OCI-LY7 (cell line): Measurements from ENCODE around the gene SYT2. TPM values are rescaled to one million over a fixed set of nuclear protein-coding genes. Genes with fewer than 3 reads are reported as not detected.

ENCODE experiments used
- BruUV-seq: library from RNA; stranded (reverse); fragments of 400-500 nt; replicated peaks from 2 replicates; lab custom pipeline; 2021; lab: Mats Ljungman, UMichigan
- CTCF ChIA-PET: fragments of 300-600 bp; sonication (Branson Sonifier 250); formaldehyde crosslinking; loops from one replicate; lab custom pipeline; 2022; ENCODE audit warnings: antibody characterized with exemption; ENCODE audit not compliant: unreplicated experiment; lab: Charles Lee
- POLR2A ChIA-PET: fragments of 300-600 bp; sonication (Branson Sonifier 250); formaldehyde crosslinking; loops from one replicate; lab custom pipeline; 2022; ENCODE audit warnings: antibody characterized with exemption; lab: Charles Lee
- DNase-seq: peaks from one replicate; pipeline ENCODE4 v3.0.0-alpha.2; 2015; ENCODE audit warnings: low spot score
- H2AFZ ChIP-seq: fragments of 200-600 bp; sonication (generic), shearing (Covaris generic); 2 replicates; pipeline ENCODE4 v1.6.1; 2014; ENCODE audit warnings: mild to moderate bottlenecking, antibody characterized with exemption, low read length, moderate library complexity
- H3K27ac ChIP-seq: fragments of 200-600 bp; sonication (generic); 2 replicates; pipeline ENCODE4 v1.5.1; 2014; ENCODE audit warnings: mixed run types, low read depth, mild to moderate bottlenecking, moderate library complexity, low read length, inconsistent platforms; ENCODE audit not compliant: poor library complexity, severe bottlenecking
- H3K36me3 ChIP-seq: fragments of 200-600 bp; sonication (generic); 2 replicates; pipeline ENCODE4 v1.6.1; 2014; ENCODE audit warnings: mild to moderate bottlenecking, antibody characterized with exemption, low read length, moderate library complexity, mixed read lengths; ENCODE audit not compliant: insufficient read depth
- H3K4me1 ChIP-seq: fragments of 200-600 bp; sonication (generic); 2 replicates; pipeline ENCODE4 v1.5.1; 2014; ENCODE audit warnings: mild to moderate bottlenecking, low read length; ENCODE audit not compliant: insufficient read depth, poor library complexity, severe bottlenecking
- H3K4me2 ChIP-seq: fragments of 200-600 bp; sonication (generic); 2 replicates; pipeline ENCODE4 v1.6.1; 2014; ENCODE audit warnings: mild to moderate bottlenecking, low read length
- H3K4me3 ChIP-seq: fragments of 200-600 bp; sonication (generic); 2 replicates; pipeline ENCODE4 v1.5.1; 2014; ENCODE audit warnings: mild to moderate bottlenecking, low read depth, low read length; ENCODE audit not compliant: poor library complexity, severe bottlenecking
- H3K79me2 ChIP-seq: fragments of 200-600 bp; sonication (generic); 2 replicates; pipeline ENCODE4 v1.6.1; 2016; ENCODE audit warnings: low read depth, mild to moderate bottlenecking, low read length, moderate library complexity, mixed read lengths; ENCODE audit not compliant: insufficient read depth
- H3K9me2 ChIP-seq: fragments of 200-600 bp; sonication (generic); 2 replicates; pipeline ENCODE4 v1.6.1; 2016; ENCODE audit warnings: mild to moderate bottlenecking, low read length, mixed read lengths; ENCODE audit not compliant: insufficient read depth
- H3K9me3 ChIP-seq: fragments of 200-600 bp; sonication (generic); 2 replicates; pipeline ENCODE4 v1.6.1; 2014; ENCODE audit warnings: mild to moderate bottlenecking, mixed run types, low read length, mixed read lengths
- H4K20me1 ChIP-seq: fragments of 200-600 bp; sonication (generic); 2 replicates; pipeline ENCODE4 v1.6.1; 2014; ENCODE audit warnings: mild to moderate bottlenecking, antibody characterized with exemption, low read length, moderate library complexity, mixed read lengths; ENCODE audit not compliant: insufficient read depth
- EZH2phosphoT487 ChIP-seq: fragments of 200-600 bp; sonication (generic); IDR thresholded peaks from 2 replicates; pipeline ENCODE4 v1.6.1; 2018; ENCODE audit warnings: low read depth, borderline replicate concordance, mild to moderate bottlenecking, mixed run types, antibody characterized with exemption, low read length, moderate library complexity, mixed read lengths
- intact Hi-C: fragments of 100-400 bp; cut with micrococcal nuclease; formaldehyde crosslinking; loops from one replicate; pipeline ENCODE4 v1.10.0; 2022; ENCODE audit not compliant: unreplicated experiment
- total RNA-seq, 2 experiments: library from RNA; depleted of rRNA in 1 of 2; stranded (reverse); fragments of >200 nt in 1 of 2; shearing (Covaris generic) in 1 of 2; gene quantifications; 2 replicates each; pipeline ENCODE4 v1.2.3, GENCODE V29; 2014 to 2022
- TF ChIP-seq, protein P1 (sequence below): fragments of 200-600 bp; sonication (generic); conservative IDR thresholded peaks from 2 replicates; pipeline ENCODE4 v1.5.1; 2014; ENCODE audit warnings: mild to moderate bottlenecking, antibody characterized with exemption, low read length, moderate library complexity, mixed read lengths

The SYT2 gene
- total RNA-seq, 2 experiments from 2014 or later = not detected

DNA sequence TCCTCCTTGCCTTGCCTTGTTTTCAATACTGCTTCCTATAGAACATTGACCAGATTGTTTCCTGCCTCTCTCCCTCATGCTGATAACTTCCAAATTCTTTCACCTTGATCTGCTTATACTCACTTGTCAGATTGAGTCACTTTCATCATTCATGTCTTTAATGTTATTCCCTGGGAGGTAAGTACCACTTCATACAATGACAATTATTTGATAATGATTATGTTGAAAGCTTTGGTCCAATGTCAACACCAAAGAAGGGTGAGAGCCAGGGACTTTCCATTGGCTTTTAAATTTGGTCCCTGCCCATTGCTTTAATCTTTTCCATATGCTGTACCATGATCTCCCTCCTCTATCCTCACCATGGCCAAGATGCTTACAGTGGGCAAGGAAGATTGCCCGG, 137.4 kb downstream of the SYT2 start:
- no peaks in the 10 kb centered on the region for H3K9me2 ChIP-seq
- H3K4me3 ChIP-seq = no peak overlapping the region
- H3K36me3 ChIP-seq = no peaks in the 10 kb centered on the region
- TF ChIP-seq, protein P1, sequence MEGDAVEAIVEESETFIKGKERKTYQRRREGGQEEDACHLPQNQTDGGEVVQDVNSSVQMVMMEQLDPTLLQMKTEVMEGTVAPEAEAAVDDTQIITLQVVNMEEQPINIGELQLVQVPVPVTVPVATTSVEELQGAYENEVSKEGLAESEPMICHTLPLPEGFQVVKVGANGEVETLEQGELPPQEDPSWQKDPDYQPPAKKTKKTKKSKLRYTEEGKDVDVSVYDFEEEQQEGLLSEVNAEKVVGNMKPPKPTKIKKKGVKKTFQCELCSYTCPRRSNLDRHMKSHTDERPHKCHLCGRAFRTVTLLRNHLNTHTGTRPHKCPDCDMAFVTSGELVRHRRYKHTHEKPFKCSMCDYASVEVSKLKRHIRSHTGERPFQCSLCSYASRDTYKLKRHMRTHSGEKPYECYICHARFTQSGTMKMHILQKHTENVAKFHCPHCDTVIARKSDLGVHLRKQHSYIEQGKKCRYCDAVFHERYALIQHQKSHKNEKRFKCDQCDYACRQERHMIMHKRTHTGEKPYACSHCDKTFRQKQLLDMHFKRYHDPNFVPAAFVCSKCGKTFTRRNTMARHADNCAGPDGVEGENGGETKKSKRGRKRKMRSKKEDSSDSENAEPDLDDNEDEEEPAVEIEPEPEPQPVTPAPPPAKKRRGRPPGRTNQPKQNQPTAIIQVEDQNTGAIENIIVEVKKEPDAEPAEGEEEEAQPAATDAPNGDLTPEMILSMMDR = no peak
- TF ChIP-seq EZH2phosphoT487 = no peak
- no peak overlapping the region for H3K27ac ChIP-seq
- H3K9me3 ChIP-seq = no peaks in the 10 kb centered on the region
- no peaks in the 10 kb centered on the region for H4K20me1 ChIP-seq
- no peaks in the 10 kb centered on the region for H3K4me1 ChIP-seq
- intact Hi-C loops = loop anchor here (5.0 kb wide), 1 partner anchor 111 kb away; no protein-coding TSS in a partner anchor
- POLR2A ChIA-PET = interaction anchor here (1.2 kb wide), 1 partner anchor 11 kb away, joined by 10 read pairs; no protein-coding TSS in a partner anchor
- DNase-seq = no peak
- no peak overlapping the region for H3K4me2 ChIP-seq
- no peak overlapping the region for H2AFZ ChIP-seq
- BruUV-seq = no TSS peak
- CTCF ChIA-PET = no interaction called here
- H3K79me2 ChIP-seq = no peaks in the 10 kb centered on the region

DNA sequence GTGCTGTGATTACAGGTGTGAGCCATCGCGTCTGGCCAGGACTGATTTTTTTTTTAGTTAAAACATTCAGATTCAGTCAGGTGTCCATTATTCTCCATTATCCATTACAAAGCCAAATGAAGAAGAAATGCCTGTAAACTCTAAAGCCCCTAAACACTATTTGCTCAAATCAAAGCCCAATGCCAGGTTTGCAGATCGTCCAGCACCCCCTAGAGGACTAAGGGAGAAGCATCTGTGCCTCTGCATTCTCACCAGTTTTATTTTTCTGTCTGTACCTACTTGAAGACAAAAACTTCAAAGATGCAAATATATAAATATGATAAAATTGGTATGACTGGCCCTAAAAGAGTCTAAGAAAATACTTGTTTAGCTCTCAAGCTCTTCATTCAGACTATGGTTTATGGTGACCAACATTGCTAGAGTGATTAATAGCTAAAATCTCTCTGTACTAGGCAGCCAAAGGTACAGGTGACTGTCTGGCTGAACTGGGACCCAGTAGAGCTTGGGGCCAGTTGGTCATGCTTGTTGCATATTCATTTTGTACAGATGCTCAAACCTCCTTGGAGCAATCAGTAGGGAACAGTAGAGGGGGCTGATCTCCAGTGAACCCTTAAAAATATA, 138.4 kb downstream of the SYT2 start:
- no peak overlapping the region for H3K4me3 ChIP-seq
- no peaks in the 10 kb centered on the region for H3K79me2 ChIP-seq
- no peaks in the 10 kb centered on the region for H3K36me3 ChIP-seq
- TF ChIP-seq, protein P1 = peak; percentile 95
- no peak for TF ChIP-seq EZH2phosphoT487
- no peak overlapping the region for H2AFZ ChIP-seq
- no peaks in the 10 kb centered on the region for H3K9me2 ChIP-seq
- H4K20me1 ChIP-seq = no peaks in the 10 kb centered on the region
- H3K4me1 ChIP-seq = no peaks in the 10 kb centered on the region
- H3K9me3 ChIP-seq = no peaks in the 10 kb centered on the region
- no TSS peak for BruUV-seq
- no peak overlapping the region for H3K4me2 ChIP-seq
- intact Hi-C loops = loop anchor here (1.0 to 5.0 kb wide), 3 partner anchors 71 to 229 kb away; no protein-coding TSS in a partner anchor
- no peak overlapping the region for H3K27ac ChIP-seq
- CTCF ChIA-PET = interaction anchor here (0.6 kb wide), 1 partner anchor 393 kb away, joined by 3 read pairs; no protein-coding TSS in a partner anchor
- peak; percentile 59 for DNase-seq
- POLR2A ChIA-PET = interaction anchor here (0.6 kb wide), 2 partner anchors 177 to 206 kb away, joined by 4 to 5 read pairs; no protein-coding TSS in a partner anchor
